ENCODE results near the gene ZFHX2. TPM values are rescaled to one million over a fixed set of nuclear protein-coding genes. Genes with fewer than 3 reads are reported as not detected.

ZFHX2 gene
- total RNA-seq, 1 donor from 2014 or later = 27.3 TPM

DNA sequence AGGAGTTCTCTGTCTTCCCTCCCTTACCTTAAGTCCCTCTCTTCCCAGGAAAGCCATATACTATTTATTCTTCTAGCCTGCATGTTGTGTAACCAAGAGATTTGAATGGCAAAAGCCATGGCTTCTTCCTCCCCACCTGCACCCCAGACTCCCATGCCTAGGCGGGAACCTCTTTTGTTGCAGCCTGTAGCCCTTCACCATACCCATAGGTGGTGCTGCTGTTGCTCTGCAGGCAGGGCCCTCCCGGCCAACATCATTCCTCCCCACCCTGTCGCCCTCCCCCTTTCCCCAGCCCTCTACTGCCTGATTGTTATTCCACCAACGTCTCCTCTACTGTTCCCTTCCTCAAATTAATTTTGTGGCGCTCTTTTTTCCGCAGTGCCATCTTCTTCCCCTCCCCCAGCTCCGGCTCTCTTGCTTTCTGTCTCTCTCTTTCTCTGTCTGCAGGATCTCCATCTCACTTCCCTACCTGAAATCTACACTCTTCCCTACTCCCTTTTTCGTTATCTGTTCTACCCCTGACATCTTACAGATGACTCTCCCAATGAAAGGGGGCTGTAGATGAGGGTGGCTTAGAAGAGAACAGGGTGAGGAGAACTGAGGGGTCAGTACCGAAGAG lies 68.2 kb downstream of the ZFHX2 start:
- DNase-seq (ENCODE audit: low read depth) (no peak), FAIRE-seq (no peak)
- peaks cover 7% of the 10 kb centered on the region for H3K4me1 Mint-ChIP-seq (ENCODE audit: low read depth, unreplicated experiment)
- Histone ChIP-seq H3K79me2 (ENCODE audit: insufficient read depth, low read length) (no peaks in the 10 kb centered on the region), H3K27ac (ENCODE audit: low read depth, low read length) (no peak overlapping the region), H3K9me3 (ENCODE audit: insufficient read depth, low read depth, low read length) (no peaks in the 10 kb centered on the region), H3K4me3 (ENCODE audit: insufficient read depth, low read depth, low read length) (no peak overlapping the region), H4K20me1 (ENCODE audit: insufficient read depth, low read length) (peaks cover 37% of the 10 kb centered on the region), H3K36me3 (ENCODE audit: insufficient read depth, low read length) (peaks cover 15% of the 10 kb centered on the region), H3K9ac (ENCODE audit: low read length) (no peak overlapping the region), H3K4me1 (ENCODE audit: insufficient read depth, low read length) (no peaks in the 10 kb centered on the region), H3K4me2 (ENCODE audit: low read length) (no peak overlapping the region), H2AFZ (ENCODE audit: low read depth, low read length) (no peak overlapping the region), H3K27me3 (ENCODE audit: insufficient read depth, low read length) (no peaks in the 10 kb centered on the region)
- no peaks in the 10 kb centered on the region for H3K9me3 Mint-ChIP-seq (ENCODE audit: unreplicated experiment)
- no peak overlapping the region for H3K4me3 Mint-ChIP-seq (ENCODE audit: unreplicated experiment)
- TF ChIP-seq, protein P1, sequence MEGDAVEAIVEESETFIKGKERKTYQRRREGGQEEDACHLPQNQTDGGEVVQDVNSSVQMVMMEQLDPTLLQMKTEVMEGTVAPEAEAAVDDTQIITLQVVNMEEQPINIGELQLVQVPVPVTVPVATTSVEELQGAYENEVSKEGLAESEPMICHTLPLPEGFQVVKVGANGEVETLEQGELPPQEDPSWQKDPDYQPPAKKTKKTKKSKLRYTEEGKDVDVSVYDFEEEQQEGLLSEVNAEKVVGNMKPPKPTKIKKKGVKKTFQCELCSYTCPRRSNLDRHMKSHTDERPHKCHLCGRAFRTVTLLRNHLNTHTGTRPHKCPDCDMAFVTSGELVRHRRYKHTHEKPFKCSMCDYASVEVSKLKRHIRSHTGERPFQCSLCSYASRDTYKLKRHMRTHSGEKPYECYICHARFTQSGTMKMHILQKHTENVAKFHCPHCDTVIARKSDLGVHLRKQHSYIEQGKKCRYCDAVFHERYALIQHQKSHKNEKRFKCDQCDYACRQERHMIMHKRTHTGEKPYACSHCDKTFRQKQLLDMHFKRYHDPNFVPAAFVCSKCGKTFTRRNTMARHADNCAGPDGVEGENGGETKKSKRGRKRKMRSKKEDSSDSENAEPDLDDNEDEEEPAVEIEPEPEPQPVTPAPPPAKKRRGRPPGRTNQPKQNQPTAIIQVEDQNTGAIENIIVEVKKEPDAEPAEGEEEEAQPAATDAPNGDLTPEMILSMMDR (IDR thresholded peaks at IDR 0.05; ENCODE audit: insufficient read depth, low read depth, low read length) = peak; percentile 25
- no peak for TF ChIP-seq EZH2 (IDR thresholded peaks at IDR 0.05; ENCODE audit: insufficient read depth, low read length)
- H3K36me3 Mint-ChIP-seq (ENCODE audit: low read depth, unreplicated experiment) = peaks cover 4% of the 10 kb centered on the region
- no peaks in the 10 kb centered on the region for H3K27me3 Mint-ChIP-seq (ENCODE audit: low read depth, unreplicated experiment)
- H3K27ac Mint-ChIP-seq (ENCODE audit: unreplicated experiment) = peak overlapping the region; percentile 20

DNA sequence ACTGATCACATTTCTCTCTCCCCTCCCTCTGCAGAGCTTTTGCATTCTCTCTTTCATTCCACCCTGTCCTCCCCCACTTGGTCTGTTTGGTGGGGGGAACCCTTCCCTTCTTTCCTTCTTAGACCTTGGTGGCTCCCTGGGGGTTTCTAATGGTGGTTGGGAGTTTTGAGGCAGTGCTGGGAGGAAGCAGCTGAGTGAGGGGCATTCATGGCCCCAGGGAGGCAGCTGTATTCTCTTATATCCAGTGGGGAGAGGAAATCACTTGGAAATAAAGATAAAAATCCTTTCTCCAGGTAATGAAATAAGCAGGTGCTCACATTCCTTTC lies 68.8 kb downstream of the ZFHX2 start:
- Mint-ChIP-seq H3K36me3 (ENCODE audit: low read depth, unreplicated experiment) (peaks cover 4% of the 10 kb centered on the region), H3K27me3 (ENCODE audit: low read depth, unreplicated experiment) (no peaks in the 10 kb centered on the region), H3K9me3 (ENCODE audit: unreplicated experiment) (no peaks in the 10 kb centered on the region), H3K4me1 (ENCODE audit: low read depth, unreplicated experiment) (peaks cover 7% of the 10 kb centered on the region), H3K4me3 (ENCODE audit: unreplicated experiment) (no peak overlapping the region), H3K27ac (ENCODE audit: unreplicated experiment) (no peak overlapping the region)
- H4K20me1 ChIP-seq (ENCODE audit: insufficient read depth, low read length) = peaks cover 40% of the 10 kb centered on the region
- no peaks in the 10 kb centered on the region for H3K4me1 ChIP-seq (ENCODE audit: insufficient read depth, low read length)
- TF ChIP-seq EZH2 (IDR thresholded peaks at IDR 0.05; ENCODE audit: insufficient read depth, low read length) = no peak
- TF ChIP-seq, protein P1 (IDR thresholded peaks at IDR 0.05; ENCODE audit: insufficient read depth, low read depth, low read length) = no peak
- no peaks in the 10 kb centered on the region for H3K27me3 ChIP-seq (ENCODE audit: insufficient read depth, low read length)
- FAIRE-seq (no peak), DNase-seq (ENCODE audit: low read depth) (no peak)
- H2AFZ ChIP-seq (ENCODE audit: low read depth, low read length) = no peak overlapping the region
- no peaks in the 10 kb centered on the region for H3K9me3 ChIP-seq (ENCODE audit: insufficient read depth, low read depth, low read length)
- peaks cover 14% of the 10 kb centered on the region for H3K36me3 ChIP-seq (ENCODE audit: insufficient read depth, low read length)
- H3K4me2 ChIP-seq (ENCODE audit: low read length) = no peak overlapping the region
- no peak overlapping the region for H3K9ac ChIP-seq (ENCODE audit: low read length)
- no peak overlapping the region for H3K4me3 ChIP-seq (ENCODE audit: insufficient read depth, low read depth, low read length)
- no peak overlapping the region for H3K27ac ChIP-seq (ENCODE audit: low read depth, low read length)
- no peaks in the 10 kb centered on the region for H3K79me2 ChIP-seq (ENCODE audit: insufficient read depth, low read length)

DNA sequence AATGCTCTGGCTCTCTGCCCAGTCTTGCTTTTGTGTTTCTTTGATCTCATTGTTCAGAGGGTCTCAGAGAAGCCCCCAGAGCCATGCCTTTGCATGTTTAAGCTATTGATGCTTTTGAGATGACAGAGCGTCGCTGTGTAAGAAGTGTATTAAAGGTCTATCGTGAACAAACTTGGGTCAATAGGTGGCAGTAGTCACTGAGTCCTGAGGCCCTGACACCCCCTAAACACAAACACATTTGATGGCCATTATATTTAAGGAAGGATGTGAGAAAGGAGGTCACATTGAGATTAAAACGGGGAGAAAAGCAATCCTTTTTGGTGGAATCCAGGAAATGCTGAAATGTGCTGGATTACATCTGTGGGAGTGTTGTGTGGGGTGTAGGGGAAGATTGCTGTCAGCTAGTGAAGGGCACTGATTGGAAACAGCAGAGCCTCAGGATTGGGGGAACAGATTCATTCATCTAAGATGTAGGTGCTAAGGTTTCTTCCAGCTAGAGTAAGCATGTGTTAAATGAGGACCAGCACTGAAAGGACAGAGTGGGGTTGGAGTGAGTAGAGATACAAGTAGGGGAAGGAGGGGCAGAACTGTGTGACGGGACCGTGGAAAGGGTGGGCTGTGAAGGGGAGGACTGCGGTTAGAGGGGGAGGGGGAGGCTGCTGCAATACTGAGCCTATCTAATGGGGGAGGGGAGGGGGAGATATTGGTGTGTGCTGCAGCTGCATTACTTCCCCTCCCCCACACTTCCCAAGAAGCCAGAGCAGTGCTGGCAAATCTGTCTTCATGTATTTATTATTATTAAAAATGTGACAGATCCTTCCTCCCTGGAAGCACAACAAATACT lies 69.4 kb downstream of the ZFHX2 start:
- H3K27me3 Mint-ChIP-seq (ENCODE audit: low read depth, unreplicated experiment) = no peaks in the 10 kb centered on the region
- no peaks in the 10 kb centered on the region for H3K9me3 Mint-ChIP-seq (ENCODE audit: unreplicated experiment)
- Histone ChIP-seq H3K4me3 (ENCODE audit: insufficient read depth, low read depth, low read length) (no peak overlapping the region), H3K79me2 (ENCODE audit: insufficient read depth, low read length) (no peaks in the 10 kb centered on the region), H3K36me3 (ENCODE audit: insufficient read depth, low read length) (peaks cover 17% of the 10 kb centered on the region), H3K4me1 (ENCODE audit: insufficient read depth, low read length) (no peaks in the 10 kb centered on the region), H4K20me1 (ENCODE audit: insufficient read depth, low read length) (peaks cover 46% of the 10 kb centered on the region), H3K27ac (ENCODE audit: low read depth, low read length) (no peak overlapping the region), H3K4me2 (ENCODE audit: low read length) (no peak overlapping the region), H3K9ac (ENCODE audit: low read length) (no peak overlapping the region), H2AFZ (ENCODE audit: low read depth, low read length) (no peak overlapping the region), H3K27me3 (ENCODE audit: insufficient read depth, low read length) (no peaks in the 10 kb centered on the region), H3K9me3 (ENCODE audit: insufficient read depth, low read depth, low read length) (no peaks in the 10 kb centered on the region)
- FAIRE-seq (no peak), DNase-seq (ENCODE audit: low read depth) (no peak)
- TF ChIP-seq, protein P1 (IDR thresholded peaks at IDR 0.05; ENCODE audit: insufficient read depth, low read depth, low read length) = no peak
- no peak for TF ChIP-seq EZH2 (IDR thresholded peaks at IDR 0.05; ENCODE audit: insufficient read depth, low read length)
- H3K27ac Mint-ChIP-seq (ENCODE audit: unreplicated experiment) = peak overlapping the region; percentile 60
- H3K4me3 Mint-ChIP-seq (ENCODE audit: unreplicated experiment) = peak overlapping the region; percentile 50
- peaks cover 4% of the 10 kb centered on the region for H3K36me3 Mint-ChIP-seq (ENCODE audit: low read depth, unreplicated experiment)
- H3K4me1 Mint-ChIP-seq (ENCODE audit: low read depth, unreplicated experiment) = peaks cover 7% of the 10 kb centered on the region

All from astrocyte (in vitro differentiated cells and primary cell).